HG02759 (cell line): ENCODE measurements around the gene CACNA2D3.

Experiments used
- ATAC-seq: cut with Tn5 transposase; IDR thresholded peaks from one replicate; pipeline ENCODE4 v1.9.1; 2021; ENCODE audit warnings: mild to moderate bottlenecking, moderate library complexity; ENCODE audit not compliant: unreplicated experiment

CACNA2D3 gene

DNA sequence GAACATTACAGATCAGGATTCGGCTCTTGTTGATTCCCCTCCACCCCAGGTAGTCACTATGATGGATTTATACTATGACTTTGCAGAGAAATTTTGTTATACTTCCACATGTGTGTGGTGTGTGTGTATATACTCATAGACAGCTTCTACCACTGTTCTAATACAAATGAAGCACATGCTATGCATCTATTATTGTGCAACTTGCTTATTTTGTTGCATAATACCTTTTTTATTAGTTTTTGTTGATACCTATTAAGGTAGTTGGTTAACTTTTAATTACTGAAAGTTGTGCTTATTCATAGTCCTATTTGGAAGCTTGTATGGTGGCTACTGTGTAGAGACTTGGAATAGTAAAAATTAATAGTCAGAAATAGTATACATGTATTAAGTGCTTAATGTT, 140.6 kb downstream of the CACNA2D3 start:
- ATAC-seq = no peak

DNA sequence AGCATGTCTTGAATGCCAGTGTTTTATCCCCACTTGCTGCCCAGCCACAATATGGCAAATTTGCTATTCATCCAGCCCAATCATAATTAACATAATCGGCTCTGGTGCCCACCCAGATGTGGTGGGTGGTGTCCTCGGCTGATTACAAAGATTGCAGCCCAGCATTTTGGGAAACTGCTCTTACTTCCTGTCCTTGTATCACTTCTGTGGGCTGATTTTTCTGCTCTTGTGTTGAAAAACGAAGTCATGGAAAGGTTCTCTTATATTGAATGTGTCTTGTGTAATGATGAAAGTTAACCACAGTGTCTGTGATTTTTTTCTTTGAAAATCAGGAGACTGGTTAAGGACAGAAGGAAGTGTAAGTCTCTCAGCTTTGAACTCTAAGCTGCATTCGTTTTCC, 141.7 kb downstream of the CACNA2D3 start:
- no peak for ATAC-seq

DNA sequence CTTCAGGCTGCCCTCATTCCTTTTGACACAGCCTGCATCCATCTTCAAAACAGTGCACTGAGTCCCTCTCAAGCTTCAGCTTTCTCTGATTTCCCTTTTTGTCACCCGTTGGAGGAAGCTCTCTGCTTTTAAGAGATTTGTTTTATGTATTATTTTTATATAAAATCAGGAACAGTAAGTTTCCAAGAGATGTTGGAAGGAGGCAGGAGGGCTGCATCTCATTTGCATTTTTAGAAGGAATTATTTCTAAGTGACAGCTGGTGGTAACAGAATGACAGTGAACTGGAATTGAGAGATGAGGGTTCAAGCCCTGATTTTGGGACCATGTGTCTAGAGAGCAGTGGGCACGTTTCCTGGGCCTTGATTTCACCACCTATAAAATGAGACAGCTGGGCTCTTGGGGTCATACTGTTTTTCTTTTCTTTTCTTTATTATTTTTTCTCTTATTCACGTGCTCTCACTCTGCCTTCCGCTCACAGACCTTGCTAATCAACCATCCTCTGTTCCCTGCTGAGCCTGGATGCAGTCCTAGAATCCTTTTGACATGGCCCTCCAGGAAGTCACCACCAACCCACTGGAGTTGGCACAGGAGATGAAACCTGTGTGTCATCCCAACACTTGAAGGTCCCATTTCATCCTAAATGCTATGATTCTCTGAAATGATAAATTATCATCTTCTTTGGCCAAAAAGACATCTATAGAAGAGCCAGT, 148.6 kb downstream of the CACNA2D3 start:
- ATAC-seq = no peak

DNA sequence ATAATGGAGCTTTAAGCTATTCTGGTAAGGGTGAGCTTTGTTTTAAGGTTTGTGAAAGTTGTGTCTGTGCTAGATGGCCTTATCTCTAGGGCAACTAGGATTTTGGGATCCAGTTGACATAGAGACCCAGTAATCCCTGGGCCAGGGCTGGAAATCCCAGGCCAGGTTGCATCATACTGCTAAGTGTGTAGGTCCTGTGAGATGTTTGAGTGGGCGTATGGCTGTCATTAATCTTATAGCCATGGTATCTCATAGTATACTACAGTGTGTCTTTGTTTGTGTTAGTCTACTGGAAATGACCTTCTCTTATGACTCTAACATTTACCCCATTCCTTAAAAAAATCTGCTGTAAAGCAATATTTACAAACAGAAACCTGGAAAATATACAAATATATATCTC, 151.4 kb downstream of the CACNA2D3 start:
- no peak for ATAC-seq

DNA sequence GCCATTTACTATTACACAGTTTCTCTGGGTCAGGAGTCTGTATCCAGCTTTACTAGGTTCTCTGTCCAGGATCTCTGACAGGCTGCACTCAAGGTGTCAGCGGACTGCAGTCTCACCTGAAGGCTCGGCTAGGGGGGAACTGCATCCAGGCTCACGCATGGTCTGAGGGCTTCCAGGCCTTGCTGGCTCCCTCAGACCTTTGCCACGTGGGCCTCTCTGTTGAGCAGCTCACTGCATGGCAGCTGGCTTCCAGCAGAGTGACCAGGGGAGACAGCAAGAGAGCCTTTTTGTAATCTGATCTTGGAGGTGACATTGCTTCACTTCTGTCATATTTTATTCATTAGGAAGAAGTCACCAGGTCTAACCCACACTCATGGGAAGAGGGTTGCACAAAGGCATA, 152.3 kb downstream of the CACNA2D3 start:
- ATAC-seq = no peak

DNA sequence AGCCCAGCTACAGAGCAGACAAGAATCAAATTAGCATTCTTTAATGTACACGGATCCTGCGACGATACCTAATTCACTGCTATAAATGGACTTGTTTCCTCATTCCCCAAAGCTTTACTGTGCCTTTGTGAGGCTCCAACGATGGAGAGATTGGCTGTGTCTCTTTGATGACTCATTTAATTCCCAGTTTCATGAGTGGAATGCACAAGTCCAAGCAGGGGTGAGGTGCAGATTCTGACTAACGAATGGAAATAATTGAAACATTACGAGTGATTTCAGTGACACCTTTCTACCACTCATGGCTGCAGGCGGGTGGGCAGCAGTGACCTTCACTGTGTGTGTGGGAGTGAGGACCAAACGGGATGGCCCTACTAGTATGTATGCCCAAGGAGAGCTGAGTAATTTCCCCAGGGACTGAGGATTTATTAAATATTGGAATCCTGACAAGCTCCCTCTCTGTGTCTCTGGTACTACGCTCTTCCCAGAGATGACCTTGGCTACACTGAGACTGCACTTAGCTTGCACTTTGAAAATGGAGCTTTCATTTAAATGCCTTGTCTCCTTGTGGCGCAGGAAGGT, 156.7 kb downstream of the CACNA2D3 start:
- no peak for ATAC-seq

DNA sequence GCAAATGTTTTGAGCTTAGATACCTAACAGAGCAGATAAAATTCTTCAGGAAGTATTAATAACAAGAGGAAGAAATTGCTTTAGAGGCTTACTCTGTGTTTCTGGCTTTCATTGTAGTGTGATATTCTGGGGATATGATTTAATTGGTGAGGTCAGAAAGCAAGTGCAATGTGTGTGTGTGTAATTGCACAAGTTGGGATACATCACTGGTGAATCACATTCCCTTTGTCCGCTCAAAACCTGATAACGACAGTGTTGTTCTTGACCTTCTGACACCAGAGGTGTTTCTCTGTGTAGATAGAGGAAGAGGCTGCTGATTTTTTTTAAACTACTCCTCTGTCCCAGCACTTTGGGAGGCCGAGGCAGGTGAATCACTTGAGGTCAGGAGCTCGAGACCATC, 161.1 kb downstream of the CACNA2D3 start:
- no peak for ATAC-seq

DNA sequence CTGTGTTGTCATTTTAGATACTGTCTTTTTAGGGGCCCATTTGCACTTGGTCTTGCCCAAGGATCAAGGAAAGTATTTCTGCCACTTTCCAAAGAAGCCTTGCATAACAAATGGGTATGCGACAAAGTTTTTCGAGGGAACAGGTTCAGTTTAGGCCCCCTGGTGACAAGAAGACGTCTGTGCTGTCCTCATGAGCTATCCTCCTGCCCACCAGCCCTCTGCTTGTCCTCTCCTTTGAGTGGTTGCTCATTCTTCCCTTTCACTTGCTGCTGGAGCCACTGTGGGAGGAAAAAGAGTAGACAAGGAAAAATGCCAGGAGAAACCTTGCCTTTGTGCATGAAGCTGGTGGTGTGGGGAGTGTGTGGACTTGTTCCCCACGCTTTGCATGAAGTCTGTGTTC, 171.9 kb downstream of the CACNA2D3 start:
- no peak for ATAC-seq

DNA sequence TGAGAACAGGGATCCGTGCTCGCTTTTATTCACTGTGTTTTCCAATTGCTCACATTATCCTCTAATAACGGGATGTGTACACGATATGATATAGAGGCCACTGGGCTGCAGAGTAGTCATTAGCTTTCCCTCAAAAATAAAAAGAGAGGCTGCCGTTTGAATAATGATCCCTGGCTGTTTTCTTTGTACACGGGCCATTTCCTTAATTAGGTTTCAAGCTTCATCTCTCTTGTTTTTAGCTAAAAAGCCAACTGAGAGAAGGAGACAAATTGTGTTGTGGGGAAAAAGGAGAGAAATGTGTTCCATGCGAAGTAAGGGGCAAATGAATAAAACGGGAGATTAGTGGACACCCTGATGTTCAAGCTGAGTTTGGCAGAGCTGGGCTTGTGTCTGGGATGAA, 174.2 kb downstream of the CACNA2D3 start:
- ATAC-seq = no peak

DNA sequence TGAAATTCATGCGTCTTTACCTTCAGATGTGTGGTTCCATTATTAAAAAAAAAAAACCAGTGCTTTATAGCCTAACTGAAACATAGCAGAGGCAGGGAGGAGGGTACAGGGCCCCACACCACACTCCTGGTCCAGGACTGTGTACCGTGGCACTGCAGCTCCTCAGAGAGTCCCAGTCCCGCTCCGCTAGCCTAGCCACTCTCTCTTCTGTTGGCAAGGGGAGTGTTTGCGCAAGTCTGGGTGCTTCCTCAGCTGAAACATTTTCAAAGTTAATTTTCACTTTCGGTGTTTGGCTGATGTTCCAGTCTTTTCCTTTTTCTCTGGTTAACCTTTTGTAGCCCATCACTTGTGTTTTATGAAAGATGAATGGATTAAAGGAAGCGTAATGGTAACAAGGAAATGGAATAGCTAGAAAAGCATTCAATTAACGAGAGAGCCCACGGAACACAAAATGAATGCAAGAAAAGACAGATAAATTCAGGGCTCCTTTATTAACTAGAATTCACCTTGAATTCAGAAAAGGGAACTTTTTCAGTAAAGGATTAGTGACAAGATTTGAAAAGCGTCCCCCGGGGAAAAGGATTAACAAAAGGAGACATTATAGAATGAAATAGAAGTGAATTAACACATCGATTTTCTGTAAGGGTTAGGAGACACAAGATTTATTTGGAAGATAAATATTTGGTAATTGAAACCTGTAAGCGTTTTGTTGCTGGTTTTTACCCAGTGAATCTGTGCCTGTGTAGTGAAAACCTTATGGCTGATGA, 177.0 kb downstream of the CACNA2D3 start:
- ATAC-seq = no peak

DNA sequence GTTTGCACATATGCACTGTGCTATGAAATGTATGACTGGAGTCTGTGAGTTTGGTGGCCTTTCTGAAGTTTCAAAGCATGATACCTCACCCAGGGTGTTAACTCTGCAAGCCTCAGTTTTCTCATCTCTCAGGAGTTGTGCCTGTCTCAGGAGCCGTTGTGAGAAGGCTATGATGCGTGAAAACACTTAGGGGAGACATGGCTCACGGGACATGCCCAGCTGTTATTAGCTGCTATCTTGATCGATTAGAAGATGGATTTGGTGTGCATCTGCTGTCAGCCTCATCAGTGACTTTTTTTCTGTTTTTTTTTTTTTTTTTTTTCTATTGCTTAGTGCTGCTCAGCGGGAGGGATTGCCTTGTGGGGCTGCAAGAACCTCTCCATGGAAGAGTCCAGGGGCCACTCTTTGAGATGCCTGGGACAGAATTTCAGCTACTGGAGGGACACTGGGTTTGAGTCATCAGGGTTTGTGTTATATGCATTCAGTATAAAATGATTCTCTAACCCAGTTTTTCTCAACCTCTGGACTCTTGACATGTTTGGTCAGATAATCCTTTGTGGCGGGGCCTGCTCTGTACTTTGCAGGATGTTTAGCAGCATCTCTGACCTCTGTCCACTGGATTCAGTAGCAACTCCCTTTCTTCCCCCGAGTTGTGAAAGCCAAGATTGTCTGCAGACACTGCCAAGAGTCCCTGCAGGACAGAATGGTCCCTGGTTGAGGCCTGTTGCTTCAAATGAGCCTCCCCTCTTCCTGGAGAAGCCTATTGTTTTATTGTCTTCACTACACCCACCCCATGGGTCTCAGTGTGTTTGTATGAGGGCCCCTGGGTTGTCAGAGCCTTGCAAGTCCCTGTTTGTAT, 181.4 kb downstream of the CACNA2D3 start:
- ATAC-seq = no peak

DNA sequence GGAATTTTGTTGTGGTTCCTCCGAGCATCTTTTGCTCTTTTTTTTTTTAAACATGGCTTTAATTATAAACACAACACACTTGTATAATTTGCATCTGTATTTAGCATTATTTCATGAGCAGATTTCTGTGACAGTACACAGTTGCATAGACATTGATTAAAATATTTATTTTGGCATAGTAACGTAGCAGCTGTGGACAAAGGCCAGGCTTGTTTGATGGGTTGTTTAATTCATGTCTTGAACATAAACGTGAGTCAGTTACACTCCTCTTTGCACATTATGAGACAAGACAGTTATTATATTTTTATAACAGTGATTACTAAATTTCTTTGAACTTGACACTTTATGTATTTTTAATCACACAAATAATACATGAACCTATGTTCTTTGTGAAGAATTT, 182.5 kb downstream of the CACNA2D3 start:
- no peak for ATAC-seq

DNA sequence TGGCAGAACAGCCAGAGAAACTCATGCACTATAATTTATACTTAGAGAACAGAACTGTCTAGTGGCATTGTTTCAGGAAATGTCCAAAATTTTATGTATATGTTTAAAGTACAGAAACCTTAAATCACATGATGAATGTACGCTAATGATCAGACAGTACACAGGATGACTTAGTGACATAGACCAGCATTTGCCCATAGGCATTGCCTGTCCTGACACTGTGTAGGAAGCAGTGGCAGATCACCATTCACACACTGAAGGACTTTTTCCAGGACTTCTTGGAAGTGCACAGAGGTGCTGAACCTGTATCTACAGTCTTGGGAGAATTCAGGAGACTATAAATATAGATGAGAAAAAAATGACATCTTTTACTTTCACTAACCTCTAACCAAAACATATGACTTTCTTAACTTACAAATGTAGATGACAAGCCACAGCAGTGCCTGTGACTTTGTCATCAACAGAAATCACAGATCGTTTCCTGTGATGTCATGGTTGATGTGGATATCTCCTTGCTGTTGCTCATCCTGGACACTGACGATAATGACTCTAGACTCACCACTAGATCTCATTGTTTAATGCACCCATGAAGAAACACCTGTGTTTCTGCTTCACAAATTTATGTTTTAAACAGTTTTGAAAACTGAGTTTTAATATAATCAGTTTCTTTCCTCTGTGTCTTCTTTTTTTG, 183.2 kb downstream of the CACNA2D3 start:
- ATAC-seq = no peak

DNA sequence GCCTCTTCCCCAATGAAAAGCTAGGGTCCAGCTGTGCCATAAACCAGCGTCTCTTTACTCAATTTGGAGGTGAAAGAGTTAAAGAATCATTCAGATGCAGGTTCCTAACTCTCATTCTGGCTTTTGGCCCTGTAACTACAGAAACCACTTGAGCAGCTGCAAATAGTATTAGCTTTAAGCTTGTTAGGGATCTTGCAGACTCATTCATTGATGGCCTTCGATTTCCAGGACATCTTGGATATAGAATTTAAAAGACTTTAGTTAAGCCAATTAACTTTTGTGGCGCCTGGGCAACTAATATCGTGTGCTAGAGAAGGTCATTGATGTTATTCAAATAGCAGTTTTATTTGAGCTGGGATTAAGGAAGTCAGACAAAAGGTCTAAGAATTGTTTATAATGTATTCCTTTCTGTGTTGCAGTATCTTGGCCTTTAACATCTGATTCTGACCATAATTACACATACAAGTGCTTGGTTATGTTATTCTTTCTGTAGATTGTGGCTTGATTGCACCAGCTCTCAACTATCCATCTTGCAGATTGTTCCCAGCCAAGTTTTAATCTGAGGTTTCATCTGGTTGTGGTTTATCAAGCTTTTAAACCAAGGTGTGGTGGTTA, 185.3 kb downstream of the CACNA2D3 start:
- no peak for ATAC-seq

DNA sequence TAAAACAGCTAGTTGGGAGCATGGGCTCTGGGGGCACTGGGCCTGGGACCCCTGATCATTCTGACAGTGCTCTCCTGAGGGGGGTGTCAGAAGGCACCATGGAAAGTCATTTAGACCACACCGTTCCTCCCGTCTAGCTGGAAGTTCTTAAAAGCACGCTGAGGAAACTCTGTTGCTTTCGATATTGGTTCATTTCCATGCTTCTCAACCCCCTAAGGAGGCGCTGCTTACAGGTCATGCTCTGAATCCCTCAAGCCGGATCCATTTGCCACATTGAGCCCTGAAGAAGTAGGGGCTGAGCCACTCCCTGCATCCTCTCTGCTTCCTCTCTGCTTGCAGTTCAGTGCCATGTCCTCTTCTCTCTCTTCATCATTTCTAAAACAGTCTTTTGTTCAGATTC, 187.2 kb downstream of the CACNA2D3 start:
- ATAC-seq = no peak

DNA sequence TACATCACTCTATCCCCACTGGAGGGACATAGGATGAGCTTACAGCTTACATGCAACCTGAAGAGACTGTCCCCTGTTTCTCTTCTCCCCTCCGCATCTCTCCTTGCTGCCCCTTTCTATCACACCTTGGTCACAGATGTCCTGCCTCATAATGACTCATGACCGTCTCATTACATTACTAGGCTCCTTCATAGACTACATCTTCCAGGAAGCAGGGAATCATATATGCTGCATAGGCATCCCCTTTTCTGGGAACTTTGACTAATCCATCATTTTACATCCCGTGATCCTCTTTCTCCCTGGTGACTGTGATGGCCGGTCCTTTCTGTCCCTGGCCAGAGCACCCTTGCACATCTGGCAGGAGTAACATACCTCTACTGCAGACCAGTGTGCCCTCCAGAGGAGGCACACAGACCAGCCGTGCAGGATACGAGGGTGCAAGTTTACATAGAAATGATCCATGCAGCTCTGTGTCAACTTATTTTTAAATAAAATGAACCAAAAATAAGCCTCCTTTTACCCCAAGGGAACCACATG, 188.9 kb downstream of the CACNA2D3 start:
- ATAC-seq = no peak

DNA sequence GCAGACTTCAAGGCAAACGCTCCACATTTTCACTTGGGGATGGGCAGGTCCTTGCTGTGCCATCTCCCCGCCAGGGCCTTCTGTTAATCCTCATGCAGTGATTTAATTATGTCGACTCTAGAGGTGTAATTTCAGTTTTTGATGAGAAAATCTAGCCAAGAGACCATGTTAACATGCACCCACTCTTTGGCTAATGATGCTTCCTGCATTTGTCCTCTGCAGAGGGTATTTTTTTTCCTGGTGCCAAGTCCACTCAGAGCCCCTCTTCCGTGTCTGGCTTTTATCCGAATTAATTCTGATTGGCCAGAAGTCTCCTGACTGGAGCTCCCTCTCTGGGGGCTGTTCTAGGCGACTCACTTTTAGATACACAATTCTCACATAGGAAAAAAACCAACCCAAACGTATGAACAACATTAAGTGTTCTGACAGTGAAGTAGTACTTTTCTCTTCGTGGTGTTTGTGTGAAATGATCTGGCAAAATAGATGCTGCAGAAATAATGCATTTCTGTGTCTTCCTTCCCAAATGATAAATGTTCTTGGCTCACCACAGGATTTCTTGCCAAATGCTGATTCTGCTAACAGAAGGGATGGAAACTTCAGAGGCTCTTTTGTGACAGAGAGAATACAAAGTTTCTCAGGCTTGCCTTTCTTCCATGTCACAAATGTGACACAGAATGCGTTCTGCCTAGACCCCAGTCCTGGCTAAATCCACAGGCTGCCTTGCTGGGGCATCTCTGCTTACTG, 190.0 kb downstream of the CACNA2D3 start:
- no peak for ATAC-seq

DNA sequence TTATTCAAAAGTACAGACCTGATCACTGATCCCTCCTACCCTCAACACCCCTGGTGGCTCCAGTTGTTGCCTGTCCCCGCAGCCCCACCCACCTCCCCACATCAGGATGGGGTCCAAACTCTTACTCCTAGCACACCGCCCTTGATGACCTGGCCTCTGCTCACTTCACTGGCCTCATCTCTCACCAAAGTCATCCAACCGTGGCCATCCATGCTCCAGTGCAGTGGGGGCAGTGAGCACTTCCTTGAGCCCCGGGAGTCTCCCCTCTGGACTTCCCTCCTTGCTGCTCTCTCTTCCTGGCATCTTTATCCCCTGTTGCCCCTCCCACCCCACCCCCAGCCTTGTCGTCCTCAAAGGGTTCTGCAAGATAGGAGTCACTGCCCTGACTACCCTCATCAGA, 191.1 kb downstream of the CACNA2D3 start:
- no peak for ATAC-seq

DNA sequence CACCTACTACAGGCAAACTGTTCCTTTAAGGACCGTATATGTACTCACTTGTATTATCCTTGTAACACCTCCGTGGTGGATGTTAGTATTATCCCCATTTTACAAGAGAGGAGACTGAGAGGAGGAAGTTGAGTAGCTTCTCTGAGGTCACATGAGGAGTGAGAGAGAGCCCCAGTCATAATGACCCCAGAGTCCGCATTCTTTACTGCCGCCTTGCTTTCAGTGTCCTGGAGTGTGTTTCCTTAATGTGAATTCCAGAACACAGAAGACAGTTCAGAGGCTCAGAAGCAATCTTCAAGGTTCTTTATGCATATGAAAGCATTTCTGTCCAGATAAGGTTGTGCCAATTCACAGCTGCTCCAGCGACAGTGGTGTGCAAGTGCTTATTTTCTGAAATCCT, 199.2 kb downstream of the CACNA2D3 start:
- ATAC-seq = no peak
